Sigmoid colon (tissue), 7 donors: Measurements from ENCODE around the gene IL36B. TPM values are rescaled to one million over a fixed set of nuclear protein-coding genes. Genes with fewer than 3 reads are reported as not detected.

ENCODE experiments used
- DNase-seq: peaks from one replicate; pipeline ENCODE4 v3.0.0-alpha.2; 2019
- H3K27ac ChIP-seq, 4 donors: fragments of 200-600 bp; sonication (generic); one replicate each; pipeline ENCODE4 v1.5.1; 2016 to 2019; ENCODE audit warnings: mild to moderate bottlenecking in 1 of 4
- H3K27me3 ChIP-seq, 3 donors: fragments of 200-600 bp; sonication (generic); one replicate each; pipeline ENCODE4 v1.5.1; 2019; ENCODE audit warnings: mild to moderate bottlenecking in 1 of 3
- H3K36me3 ChIP-seq, 4 donors: fragments of 200-600 bp; sonication (generic); one replicate each; pipeline ENCODE4 v1.5.1; 2016 to 2019
- H3K4me1 ChIP-seq, 4 donors: fragments of 200-600 bp; sonication (generic); one replicate each; pipeline ENCODE4 v1.5.1; 2017 to 2019
- H3K4me3 ChIP-seq, 4 donors: fragments of 200-600 bp; sonication (generic); one replicate each; pipeline ENCODE4 v1.5.1; 2017 to 2019; ENCODE audit warnings: mild to moderate bottlenecking in 2 of 4, moderate library complexity in 1 of 4
- H3K9me3 ChIP-seq, 4 donors: fragments of 200-600 bp in 3 of 4; sonication (generic) in 3 of 4; one replicate each; pipeline versions ENCODE4 v1.5.1 to v1.6.1; 2013 to 2019
- CTCF ChIP-seq, 4 experiments: fragments of 450-650 bp in 3 of 4; fragments of 200-600 bp in 1 of 4; IDR thresholded peaks; one replicate each; pipeline ENCODE4 v1.5.1; 2016 to 2019; ENCODE audit warnings: antibody characterized with exemption in 4 of 4, mild to moderate bottlenecking in 3 of 4, moderate library complexity in 2 of 4
- EP300 ChIP-seq, 4 donors: sonication (generic); formaldehyde crosslinking; IDR thresholded peaks; one replicate each; pipeline ENCODE4 v1.6.1; 2017; ENCODE audit warnings: antibody characterized with exemption in 4 of 4
- POLR2A ChIP-seq, 2 donors: fragments of 450-650 bp; IDR thresholded peaks; one replicate each; pipeline ENCODE4 v1.6.1; 2016; ENCODE audit warnings: antibody characterized with exemption in 2 of 2, mild to moderate bottlenecking in 2 of 2, moderate library complexity in 2 of 2
- POLR2AphosphoS5 ChIP-seq, 4 donors: sonication (generic); formaldehyde crosslinking; IDR thresholded peaks; one replicate each; pipeline ENCODE4 v1.6.1; 2017; ENCODE audit warnings: antibody characterized with exemption in 4 of 4
- WGBS, 2 donors: extraction: QIAGEN DNeasy Blood & Tissue Kit; methylation state at CpG; one replicate each; pipeline ENCODE4 v1.1.7; 2013; 5-methylcytosine and 5-hydroxymethylcytosine counted together
- intact Hi-C: fragments of 100-400 bp; cut with DNase I; formaldehyde crosslinking; loops from one replicate; pipeline ENCODE4 v1.15.1; 2023
- polyA plus RNA-seq, 3 donors: library from polyadenylated mRNA; stranded (reverse); fragments of 200-250 nt; gene quantifications; one replicate each; pipeline ENCODE4 v1.2.3, GENCODE V29; 2013
- total RNA-seq, 4 donors: library from RNA; depleted of rRNA; stranded (reverse); fragments of >200 nt; gene quantifications; one replicate each; pipeline ENCODE4 v1.1.0, GENCODE V29; 2016
- donor health status: healthy with polysubstance abuse.
- donor health status: Bipolar disorder and iron deficiency.
- donor health status: healthy.

IL36B gene
- total and polyA plus RNA-seq, 7 donors = not detected

DNA sequence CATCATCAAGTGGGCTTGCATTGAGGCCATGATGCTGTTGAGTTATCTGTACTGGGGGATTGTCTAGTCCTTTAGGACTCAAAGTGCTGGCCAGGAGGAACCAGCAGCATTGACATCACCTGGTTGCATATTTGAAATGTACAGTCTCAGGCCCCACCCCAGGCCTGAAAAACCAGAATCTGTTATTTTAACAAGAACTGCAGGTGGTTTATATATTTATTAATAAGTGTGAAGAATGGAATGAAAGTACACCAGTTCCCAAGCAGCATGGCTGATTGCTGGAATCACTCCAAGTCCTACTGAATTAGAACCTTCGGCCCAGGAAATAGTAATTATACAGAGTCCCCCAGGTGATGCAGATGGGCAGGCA lies 17.9 kb upstream of the IL36B start:
- no peak for TF ChIP-seq POLR2AphosphoS5 (IDR thresholded peaks at IDR 0.05)
- TF ChIP-seq EP300 (IDR thresholded peaks at IDR 0.05) = no peak
- no peak for TF ChIP-seq POLR2A (IDR thresholded peaks at IDR 0.05)
- TF ChIP-seq CTCF (IDR thresholded peaks at IDR 0.05) = no peak
- Histone ChIP-seq H3K4me1 (no peaks in the 10 kb centered on the region), H3K9me3 (no peaks in the 10 kb centered on the region), H3K4me3 (no peak overlapping the region), H3K36me3 (no peaks in the 10 kb centered on the region), H3K27me3 (no peaks in the 10 kb centered on the region), H3K27ac (no peak overlapping the region)
- 91 to 97% methylated on average over 1 of the region's 1 CpG for WGBS, 2 donors
- no peak for DNase-seq
- intact Hi-C loops = no loop called here

DNA sequence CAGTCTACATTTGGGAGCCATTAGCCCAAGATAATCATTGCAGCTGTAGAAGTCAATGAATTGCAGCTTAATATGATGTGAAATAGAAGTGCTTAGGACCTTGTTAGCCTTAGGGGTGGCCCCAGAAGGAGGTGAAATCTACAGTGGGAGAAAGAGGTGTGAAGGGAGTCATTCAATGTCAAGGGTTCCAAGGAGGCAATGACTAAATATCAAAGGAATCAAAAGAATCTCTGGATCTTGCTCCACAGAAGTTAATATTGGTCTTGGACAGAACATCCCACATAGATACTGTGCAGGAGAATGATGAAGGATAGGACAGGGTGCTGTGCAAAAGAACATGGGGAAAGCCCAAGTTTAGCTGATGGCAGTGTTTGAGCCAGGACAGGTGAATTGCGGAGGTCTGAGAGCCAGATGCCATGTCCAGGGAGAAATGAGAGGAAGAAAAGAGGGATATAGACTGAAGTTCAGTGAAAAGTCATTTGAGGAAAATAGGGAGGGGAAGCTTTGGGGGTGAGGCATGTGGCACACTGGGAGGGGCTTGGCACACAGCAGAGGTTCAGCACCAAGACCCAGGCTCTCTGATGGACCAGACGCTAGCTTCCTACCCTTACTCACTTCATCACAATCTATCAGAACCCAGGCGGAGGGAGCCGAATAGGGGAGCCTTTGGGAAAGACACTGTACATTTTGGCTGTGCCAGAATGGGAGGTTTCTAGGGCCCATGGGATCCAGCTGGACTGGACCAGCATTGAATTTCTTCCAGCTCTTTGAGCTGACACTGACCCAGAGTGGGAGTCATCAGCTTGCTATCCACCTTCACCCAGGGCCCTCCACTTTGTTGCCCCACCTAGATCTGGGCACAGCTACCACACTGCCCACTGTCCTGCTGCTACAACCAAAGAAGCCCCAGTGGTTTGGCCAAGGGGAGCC lies 17.3 kb upstream of the IL36B start:
- TF ChIP-seq CTCF (IDR thresholded peaks at IDR 0.05) (no peak), POLR2AphosphoS5 (IDR thresholded peaks at IDR 0.05) (no peak), EP300 (IDR thresholded peaks at IDR 0.05) (no peak), POLR2A (IDR thresholded peaks at IDR 0.05) (no peak)
- no peak for DNase-seq
- H3K4me3 ChIP-seq = no peak overlapping the region
- H3K9me3 ChIP-seq = no peaks in the 10 kb centered on the region
- no peaks in the 10 kb centered on the region for H3K27me3 ChIP-seq
- intact Hi-C loops = no loop called here
- no peaks in the 10 kb centered on the region for H3K4me1 ChIP-seq
- WGBS, 2 donors = 93 to 95% methylated on average over 4 of the region's 4 CpGs
- no peaks in the 10 kb centered on the region for H3K36me3 ChIP-seq
- H3K27ac ChIP-seq = no peak overlapping the region

GRCh38 chr2:113068706-113069485 lies 16.2 kb upstream of the IL36B start:
- intact Hi-C loops = no loop called here
- no peak for DNase-seq

DNA sequence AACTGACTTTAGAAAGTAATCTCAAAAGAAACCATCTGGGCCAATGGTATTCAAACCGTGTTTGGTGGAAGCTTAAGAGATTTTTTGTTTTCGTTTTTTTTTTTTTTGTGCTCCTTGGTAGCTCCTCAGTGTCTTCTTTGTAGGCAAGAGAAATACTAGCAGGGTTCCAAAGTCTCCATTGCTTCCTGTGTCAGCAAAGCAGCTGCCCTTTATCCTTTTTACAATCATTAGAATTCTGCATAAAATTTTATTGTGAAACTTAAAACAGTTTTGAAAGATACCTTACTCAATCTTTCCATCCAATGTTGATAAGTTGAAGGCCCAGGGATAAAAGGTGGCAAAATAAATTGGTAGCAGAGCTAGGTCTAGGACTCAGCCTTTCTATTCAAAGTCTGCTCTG lies 15.6 kb upstream of the IL36B start:
- no peak overlapping the region for H3K4me3 ChIP-seq
- no peaks in the 10 kb centered on the region for H3K9me3 ChIP-seq
- no peaks in the 10 kb centered on the region for H3K27me3 ChIP-seq
- no peak for DNase-seq
- no peaks in the 10 kb centered on the region for H3K4me1 ChIP-seq
- TF ChIP-seq POLR2AphosphoS5 (IDR thresholded peaks at IDR 0.05) (no peak), EP300 (IDR thresholded peaks at IDR 0.05) (no peak), POLR2A (IDR thresholded peaks at IDR 0.05) (no peak), CTCF (IDR thresholded peaks at IDR 0.05) (no peak)
- 64 to 70% methylated on average over 2 of the region's 2 CpGs for WGBS, 2 donors
- no peak overlapping the region for H3K27ac ChIP-seq
- no peaks in the 10 kb centered on the region for H3K36me3 ChIP-seq
- intact Hi-C loops = no loop called here

More at GRCh38 chr2:113068706-113069485, 16.2 kb upstream of the IL36B start:
- TF ChIP-seq CTCF (IDR thresholded peaks at IDR 0.05) (no peak), EP300 (IDR thresholded peaks at IDR 0.05) (no peak)
- no peak overlapping the region for H3K4me3 ChIP-seq
- H3K36me3 ChIP-seq = no peaks in the 10 kb centered on the region
- 23 to 47% methylated on average over 5 of the region's 5 CpGs for WGBS, 2 donors
- H3K27ac ChIP-seq = no peak overlapping the region
- no peaks in the 10 kb centered on the region for H3K4me1 ChIP-seq
- H3K9me3 ChIP-seq = no peaks in the 10 kb centered on the region
- no peaks in the 10 kb centered on the region for H3K27me3 ChIP-seq
